Right renal cortex interstitium (tissue), 3 donors: Measurements from ENCODE around the gene HSD11B1L. TPM values are rescaled to one million over a fixed set of nuclear protein-coding genes. Genes with fewer than 3 reads are reported as not detected.

Experiments used
- DNase-seq, 3 donors: peaks; one replicate each; pipeline ENCODE4 v3.0.0-alpha.2; 2013; ENCODE audit warnings: low read depth in 3 of 3, low spot score in 2 of 3
- polyA plus RNA-seq, 3 donors: library from polyadenylated mRNA; unstranded; fragments of 120-200 nt; gene quantifications; one replicate each; pipeline ENCODE4 v1.2.1, GENCODE V29; 2013; ENCODE audit not compliant: insufficient read length in 3 of 3

Gene HSD11B1L
- polyA plus RNA-seq, 3 donors: 6.8 to 10.2 (median 8.0) TPM

DNA sequence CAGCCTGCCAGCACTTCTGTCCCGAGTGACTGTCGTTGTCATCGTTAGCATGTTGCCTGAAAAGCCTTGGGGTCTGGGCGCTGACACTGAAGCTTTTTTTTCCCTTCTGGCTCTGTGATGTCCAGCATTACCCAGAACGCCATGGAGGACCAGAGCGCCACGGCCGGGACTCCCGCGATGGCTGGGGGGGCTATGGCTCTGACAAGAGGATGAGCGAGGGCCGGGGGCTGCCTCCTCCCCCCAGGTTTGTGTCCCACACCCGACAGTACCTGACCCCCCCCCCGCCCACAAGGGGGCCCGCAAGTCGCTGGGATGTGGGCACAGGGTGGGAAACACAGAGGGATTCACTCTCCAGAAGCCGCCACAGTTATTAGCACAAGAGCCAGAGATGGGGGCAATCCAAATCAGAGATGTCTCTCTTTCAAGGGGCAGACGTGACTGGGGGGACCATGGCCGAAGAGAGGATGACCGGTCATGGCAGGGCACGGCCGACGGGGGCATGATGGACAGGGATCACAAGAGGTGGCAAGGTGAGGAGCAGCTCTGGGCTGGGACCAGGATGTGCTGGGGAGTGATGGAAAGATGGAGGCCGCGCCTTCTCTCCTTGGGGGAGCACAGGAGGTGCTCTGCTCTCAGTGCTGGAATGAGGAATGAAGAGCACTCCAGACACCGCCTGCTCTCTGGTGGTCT, 13.8 kb upstream of the HSD11B1L start:
- no peak for DNase-seq

DNA sequence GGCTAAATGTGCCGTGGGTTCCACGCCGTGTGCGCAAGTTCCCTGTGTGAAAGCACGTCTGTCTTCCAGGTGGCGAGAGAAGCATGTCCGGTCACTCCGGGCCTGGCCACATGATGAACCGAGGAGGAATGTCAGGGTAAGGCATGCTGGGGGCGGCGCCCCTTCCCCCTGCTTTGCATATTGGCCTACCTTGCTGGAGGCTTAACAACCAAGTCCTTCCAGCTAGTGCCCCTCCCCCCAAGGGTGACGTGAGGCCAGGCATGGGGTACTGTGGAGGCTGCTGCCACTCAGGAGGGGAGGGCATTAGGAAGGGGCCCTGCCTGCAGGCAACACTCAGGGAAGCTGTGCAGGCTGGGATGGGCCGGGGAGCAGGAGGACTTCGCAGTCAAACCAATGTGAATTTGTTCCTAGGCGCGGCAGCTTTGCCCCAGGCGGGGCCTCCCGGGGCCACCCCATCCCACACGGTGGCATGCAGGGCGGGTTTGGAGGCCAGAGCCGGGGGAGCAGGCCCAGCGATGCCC, 13.0 kb upstream of the HSD11B1L start:
- no peak for DNase-seq

DNA sequence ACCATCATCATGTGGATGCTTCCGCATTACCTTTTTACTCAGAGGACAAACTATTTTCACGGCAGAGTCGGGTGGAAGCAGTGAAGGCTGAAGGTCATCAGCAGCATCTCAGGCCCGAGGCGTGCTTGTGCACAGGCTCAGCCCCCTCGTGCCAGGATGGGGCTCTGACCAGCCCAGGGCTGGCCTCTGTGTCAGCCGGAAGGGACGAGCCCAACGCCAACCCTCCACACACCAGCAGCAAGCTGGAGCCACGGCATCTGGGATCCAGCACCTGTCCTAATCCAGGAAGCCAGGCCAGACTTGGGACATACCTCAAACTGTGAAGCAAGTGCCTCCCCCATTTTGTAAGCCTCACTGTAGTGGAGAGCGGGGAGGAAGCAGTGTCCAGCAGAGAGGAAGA, 11.6 kb upstream of the HSD11B1L start:
- DNase-seq: no peak

GRCh38 chr19:5671600-5671999, 9.2 kb upstream of the HSD11B1L start:
- no peak for DNase-seq

DNA sequence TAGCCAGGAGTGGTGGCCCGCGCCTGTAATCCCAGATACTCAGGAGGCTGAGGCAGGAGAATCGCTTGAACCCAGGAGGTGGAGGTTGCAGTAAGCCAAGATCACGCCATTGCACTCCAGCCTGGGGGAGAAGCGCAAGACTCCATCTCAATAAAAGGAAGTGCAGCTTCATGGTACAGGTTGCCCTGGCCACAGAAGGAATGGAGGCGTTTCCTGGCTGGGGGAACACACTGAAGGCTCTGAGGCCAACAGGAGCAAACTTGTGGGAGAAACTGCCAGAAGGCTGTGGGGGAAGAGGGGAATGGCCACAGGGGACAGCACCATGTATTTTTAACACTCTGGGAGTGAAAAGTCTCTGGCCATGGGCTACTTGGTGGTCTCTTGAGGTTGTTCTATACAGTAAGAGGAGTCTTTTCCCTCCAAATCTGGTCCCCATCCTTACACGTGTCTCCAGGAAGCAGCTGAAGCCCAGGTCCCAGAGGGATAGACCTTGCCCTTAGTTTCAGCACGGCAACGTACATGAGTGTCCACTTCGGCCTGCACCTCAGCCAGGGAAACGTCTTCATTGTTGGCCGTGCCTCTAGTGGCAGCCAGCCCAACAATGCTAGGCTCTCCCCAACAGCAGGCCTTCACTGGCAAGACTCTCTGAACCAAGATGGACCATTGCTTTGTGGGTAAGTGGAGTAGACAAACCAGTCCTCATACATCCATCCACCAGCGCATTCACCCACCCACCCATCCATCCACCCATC, 7.9 kb upstream of the HSD11B1L start:
- DNase-seq: no peak

GRCh38 chr19:5673752-5674151, 7.1 kb upstream of the HSD11B1L start:
- DNase-seq: no peak

DNA sequence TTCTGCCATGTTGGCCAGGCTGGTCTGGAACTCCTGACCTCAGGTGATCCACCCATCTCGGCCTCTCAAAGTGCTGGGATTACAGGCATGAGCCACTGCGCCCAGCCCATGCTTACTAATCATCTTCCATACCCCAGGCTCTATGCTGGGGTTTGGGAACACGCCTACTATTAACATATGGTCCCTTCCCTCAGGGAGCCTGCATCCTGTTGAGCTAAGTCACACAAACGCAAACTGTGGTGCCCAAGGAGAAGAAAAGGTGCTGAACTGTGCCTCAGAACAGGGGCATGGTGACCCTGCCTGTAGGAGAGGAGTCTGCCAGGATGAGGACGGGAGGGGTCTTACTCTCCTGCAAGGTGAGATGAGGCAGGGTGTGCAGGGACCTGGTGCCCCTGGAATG, 6.1 kb upstream of the HSD11B1L start:
- DNase-seq: no peak

DNA sequence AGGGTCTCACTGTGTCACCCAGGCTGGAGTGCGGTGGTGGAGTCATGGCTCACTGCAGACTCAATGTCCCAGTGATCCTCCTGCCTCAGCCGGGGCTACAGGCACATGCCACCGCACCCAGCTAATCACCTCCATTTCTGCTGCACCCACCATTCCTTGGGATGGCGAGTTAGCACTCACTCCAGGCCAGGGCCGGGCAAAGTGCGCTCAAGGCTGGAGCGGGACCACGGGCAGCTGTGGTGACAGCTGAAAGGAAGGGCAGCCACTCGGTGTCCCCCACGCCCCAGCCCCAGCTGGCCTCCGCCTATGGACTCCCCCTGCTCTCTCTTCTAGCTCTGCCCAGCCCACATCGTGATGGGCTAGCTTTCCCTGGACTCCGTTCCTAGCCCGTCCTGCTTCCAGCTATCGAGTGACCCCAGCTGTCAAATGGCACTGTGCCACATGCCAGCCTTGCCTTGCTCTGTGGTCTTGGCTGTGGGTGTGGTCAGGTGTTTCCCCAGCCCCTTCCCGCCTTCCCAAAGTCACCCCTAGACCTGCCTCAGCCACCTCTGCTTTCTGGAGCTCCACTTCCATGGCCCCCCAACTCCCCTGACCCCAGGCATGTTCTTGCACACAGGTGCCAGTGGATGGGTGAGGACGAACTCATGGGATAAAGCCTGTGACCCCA, 4.6 kb upstream of the HSD11B1L start:
- DNase-seq: no peak

DNA sequence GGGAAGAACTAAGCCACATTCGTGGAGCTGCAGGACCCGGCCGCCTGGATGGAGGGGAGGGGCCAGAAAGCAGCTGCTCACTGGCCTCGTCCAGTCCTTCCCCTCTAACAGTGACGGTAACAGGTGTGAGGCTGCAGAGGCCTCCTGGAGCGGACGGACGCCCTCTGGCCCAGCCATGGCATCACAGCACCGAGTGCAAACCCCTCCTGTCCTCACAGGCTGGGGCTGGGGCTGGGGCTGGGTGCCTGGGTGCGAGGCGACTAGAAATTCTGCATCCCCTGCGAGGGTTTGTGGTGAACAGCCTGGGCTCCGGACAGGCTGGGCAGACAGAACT, 4.1 kb upstream of the HSD11B1L start:
- no peak for DNase-seq

DNA sequence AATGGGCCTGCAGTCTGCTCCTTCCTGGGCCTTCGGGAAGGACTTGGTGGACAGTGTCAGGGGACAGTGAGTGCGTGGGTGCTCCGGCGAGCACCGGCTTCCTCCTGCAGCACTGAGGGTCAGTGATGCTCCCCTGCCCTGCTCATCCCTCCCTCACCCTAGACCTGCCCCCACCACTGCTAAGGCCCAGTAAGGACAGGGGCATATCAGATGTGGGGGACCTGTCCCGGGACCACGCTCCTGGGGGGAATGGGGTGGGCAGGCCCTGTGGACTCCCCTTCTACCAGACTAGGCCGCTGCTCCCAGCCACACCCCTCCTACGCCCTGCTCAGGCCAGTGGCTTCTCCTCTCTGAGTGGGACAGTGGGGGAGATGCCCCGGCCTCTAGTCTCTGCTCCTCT, 3.7 kb upstream of the HSD11B1L start:
- no peak for DNase-seq

DNA sequence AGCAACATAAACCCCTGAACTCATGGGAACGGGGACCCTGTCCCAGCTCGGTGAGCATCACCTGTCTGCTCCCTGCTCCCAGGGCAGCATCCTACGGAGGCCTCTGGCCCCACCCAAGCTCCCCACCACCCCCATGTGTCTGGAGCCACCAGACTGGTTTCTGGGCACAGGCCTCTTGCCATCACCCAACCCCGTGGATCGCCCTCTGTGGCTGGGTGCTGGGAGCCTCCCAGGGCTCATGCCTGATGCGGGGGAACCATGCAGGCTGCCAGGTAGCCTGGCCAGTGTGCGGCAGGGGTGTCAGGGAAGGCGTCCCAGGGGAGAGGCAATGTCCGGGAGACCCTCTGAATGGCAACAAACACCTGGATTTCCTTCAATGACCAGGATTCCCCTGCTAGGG, 3.2 kb upstream of the HSD11B1L start:
- DNase-seq: no peak

DNA sequence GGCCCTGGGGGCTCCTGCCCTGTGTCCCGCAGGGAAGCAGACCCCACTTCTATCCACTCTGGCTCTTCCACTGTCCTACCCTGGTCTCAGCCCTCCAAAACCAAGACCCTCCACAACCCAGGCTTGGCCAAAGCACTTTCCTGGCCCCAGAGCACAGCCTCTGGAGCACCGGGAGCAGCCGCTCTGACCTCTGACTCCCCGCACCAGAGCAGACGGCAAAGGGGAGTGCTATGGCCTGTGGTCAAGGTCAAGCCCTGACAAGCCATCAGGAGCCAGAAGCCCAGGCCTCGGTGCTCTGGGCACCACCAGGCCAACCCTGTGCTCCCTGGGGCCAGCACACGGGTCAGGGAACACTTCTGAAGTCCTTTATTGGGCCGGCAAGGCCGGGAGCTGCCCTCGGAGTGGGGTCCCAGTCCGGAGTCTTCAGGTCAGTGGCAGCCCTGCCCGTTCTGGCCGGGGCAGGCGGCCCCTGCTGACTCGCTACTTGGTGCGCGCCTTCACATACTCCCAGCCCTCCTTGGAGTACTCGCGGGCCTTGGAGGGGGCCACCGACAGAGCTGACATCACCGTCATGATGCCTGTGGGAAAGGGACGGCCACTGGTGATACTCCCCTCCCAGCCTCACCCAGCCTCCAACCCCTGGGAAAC, 2.6 kb upstream of the HSD11B1L start:
- no peak for DNase-seq

GRCh38 chr19:5679289-5680083, 1.3 kb upstream of the HSD11B1L start:
- no peak for DNase-seq

DNA sequence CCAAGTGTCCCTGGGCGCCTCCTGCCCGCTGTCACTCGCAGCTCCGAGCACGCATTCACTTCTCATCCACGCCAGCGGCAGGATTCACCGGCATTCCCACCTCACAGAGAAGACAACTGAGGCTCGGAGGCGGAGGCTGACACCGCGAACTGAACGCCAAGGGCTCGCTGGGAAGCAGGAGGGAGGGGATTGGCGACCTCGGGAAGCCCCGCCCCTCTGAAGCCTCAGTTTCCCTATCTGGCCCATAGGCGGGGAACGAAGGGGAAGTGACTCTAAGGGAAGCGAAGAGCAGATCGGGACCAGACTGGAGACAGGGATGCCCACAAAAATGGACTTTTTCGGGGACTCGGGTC, 767 bp upstream of the HSD11B1L start:
- no peak for DNase-seq

GRCh38 chr19:5681391-5682106, 722 bp downstream of the HSD11B1L start:
- DNase-seq: no peak

DNA sequence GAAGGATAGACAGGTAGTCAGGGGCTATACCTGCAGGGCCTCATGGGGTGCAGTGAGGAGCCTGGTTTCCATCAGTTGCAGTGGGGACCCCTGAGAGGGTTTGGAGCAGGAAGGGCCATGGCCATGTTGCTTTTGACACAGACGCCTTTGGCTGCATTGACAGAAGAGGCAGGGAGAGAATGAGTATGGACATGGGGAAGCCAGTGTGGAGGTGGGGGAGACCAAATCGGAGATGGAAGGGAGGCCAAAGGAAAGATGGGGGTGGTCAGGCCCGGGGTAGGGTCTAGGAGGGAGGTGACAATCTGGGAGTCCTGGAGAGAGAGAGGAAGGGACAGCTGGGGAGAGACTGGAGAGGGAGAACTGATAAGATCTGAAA, 1.3 kb downstream of the HSD11B1L start:
- DNase-seq: no peak

- no peak for DNase-seq
Observed at GRCh38 chr19:5683177-5683886, 2.5 kb downstream of the HSD11B1L start.

DNA sequence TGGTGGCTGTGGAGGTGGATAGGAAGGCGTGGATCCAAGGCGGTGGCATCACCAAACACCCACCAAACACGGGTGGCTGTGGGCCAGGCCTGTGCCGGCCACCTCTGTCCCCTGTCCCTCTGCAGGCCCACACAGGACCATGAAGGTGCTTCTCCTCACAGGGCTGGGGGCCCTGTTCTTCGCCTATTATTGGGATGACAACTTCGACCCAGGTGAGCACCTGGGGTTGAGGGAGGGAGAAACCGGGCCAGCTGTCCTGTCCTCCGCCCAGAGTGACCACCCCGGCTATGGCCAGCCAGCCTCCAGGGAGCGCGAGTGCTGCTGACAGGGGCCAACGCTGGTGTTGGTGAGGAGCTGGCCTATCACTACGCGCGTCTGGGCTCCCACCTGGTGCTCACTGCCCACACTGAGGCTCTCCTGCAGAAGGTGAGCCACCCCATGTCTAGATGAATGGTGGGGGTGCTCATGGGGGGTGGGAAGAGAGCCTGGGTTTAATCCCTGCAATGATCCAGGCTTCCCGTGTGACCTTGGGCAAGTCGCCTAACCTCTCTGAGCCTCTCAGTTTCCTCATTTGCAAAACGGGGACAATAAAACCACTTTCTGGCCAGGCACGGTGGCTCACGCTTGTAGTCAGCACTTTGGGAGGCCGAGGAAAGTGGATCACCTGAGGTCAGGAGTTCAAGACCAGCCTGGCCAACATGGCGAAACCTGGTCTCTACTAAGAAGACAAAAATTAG, 4.0 kb downstream of the HSD11B1L start:
- DNase-seq: no peak

GRCh38 chr19:5686326-5686646, 5.5 kb downstream of the HSD11B1L start:
- DNase-seq: no peak
